Upper lobe of right lung (tissue), 1 donor: ENCODE measurements around the gene ARMH2. TPM values are rescaled to one million over a fixed set of nuclear protein-coding genes. Genes with fewer than 3 reads are reported as not detected.

Experiments
- ATAC-seq: fragments of 200-7000 bp; cut with Tn5 transposase; one replicate; pipeline ENCODE4 v1.9.1; 2020; ENCODE audit warnings: mild to moderate bottlenecking, moderate library complexity
- DNase-seq: peaks from one replicate; pipeline ENCODE4 v3.0.0-alpha.2; 2020
- H3K27ac ChIP-seq: fragments of 200-600 bp; one replicate; pipeline ENCODE4 v1.8.0; 2022
- H3K27me3 ChIP-seq: fragments of 200-600 bp; one replicate; pipeline ENCODE4 v1.8.0; 2022; ENCODE audit warnings: mild to moderate bottlenecking
- H3K36me3 ChIP-seq: fragments of 200-600 bp; one replicate; pipeline ENCODE4 v1.8.0; 2022
- H3K4me1 ChIP-seq: fragments of 200-600 bp; one replicate; pipeline ENCODE4 v1.8.0; 2022
- H3K4me3 ChIP-seq: fragments of 200-600 bp; one replicate; pipeline ENCODE4 v1.8.0; 2022; ENCODE audit warnings: mild to moderate bottlenecking
- H3K9me3 ChIP-seq: fragments of 200-600 bp; one replicate; pipeline ENCODE4 v1.8.0; 2022
- CTCF ChIP-seq: fragments of 200-600 bp; IDR thresholded peaks from one replicate; pipeline ENCODE4 v1.8.0; 2022; ENCODE audit warnings: antibody characterized with exemption
- intact Hi-C: fragments of 100-400 bp; cut with DNase I; formaldehyde crosslinking; loops from one replicate; pipeline ENCODE4 v1.11.0; 2022
- total RNA-seq: library from RNA; stranded (reverse); fragmentation: NEBNext Ultra II Directional; extraction: Animal tissue kit (Norgen Biotek cat#: 25700); gene quantifications from one replicate; pipeline ENCODE4 v1.2.1, GENCODE V29; 2021
- donor health status: DM: no; HTN: yes; CAD: no; lungs with severe emphysema.

The ARMH2 gene
- total RNA-seq, 1 donor from 2014 or later: not detected

DNA sequence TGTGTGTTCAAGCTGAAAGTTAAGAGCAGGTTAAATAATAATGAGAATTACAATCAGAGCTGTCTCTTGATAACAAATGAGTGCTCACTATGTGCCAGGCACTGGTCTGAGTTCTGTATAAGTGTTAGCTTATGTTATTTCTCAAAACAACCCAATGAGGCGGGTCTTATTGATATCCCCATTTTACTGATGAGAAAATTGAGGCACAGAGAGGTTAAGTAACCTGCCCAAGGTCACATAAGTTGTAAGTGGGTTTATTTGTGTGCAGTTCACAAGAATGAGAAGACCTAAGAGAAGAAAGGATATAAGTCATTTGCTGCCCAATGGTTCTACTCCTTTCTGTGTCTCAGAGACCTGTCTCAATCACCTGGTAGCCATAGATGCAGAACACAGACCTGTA lies 34.1 kb upstream of the ARMH2 start:
- H3K36me3 ChIP-seq: no peaks in the 10 kb centered on the region
- no peaks in the 10 kb centered on the region for H3K27me3 ChIP-seq
- no peak overlapping the region for H3K27ac ChIP-seq
- no peak overlapping the region for H3K4me3 ChIP-seq
- DNase-seq: no peak
- H3K9me3 ChIP-seq: no peaks in the 10 kb centered on the region
- intact Hi-C loops: no loop called here
- H3K4me1 ChIP-seq: no peaks in the 10 kb centered on the region
- no peak for TF ChIP-seq CTCF
- no peak for ATAC-seq

GRCh38 chr6:24831771-24832716 lies 33.3 kb upstream of the ARMH2 start:
- Histone ChIP-seq H3K36me3 (no peaks in the 10 kb centered on the region), H3K4me1 (no peaks in the 10 kb centered on the region), H3K27me3 (no peaks in the 10 kb centered on the region), H3K27ac (no peak overlapping the region), H3K9me3 (no peaks in the 10 kb centered on the region), H3K4me3 (no peak overlapping the region)
- no peak for TF ChIP-seq CTCF
- ATAC-seq (no peak), DNase-seq (no peak)
- intact Hi-C loops: no loop called here

DNA sequence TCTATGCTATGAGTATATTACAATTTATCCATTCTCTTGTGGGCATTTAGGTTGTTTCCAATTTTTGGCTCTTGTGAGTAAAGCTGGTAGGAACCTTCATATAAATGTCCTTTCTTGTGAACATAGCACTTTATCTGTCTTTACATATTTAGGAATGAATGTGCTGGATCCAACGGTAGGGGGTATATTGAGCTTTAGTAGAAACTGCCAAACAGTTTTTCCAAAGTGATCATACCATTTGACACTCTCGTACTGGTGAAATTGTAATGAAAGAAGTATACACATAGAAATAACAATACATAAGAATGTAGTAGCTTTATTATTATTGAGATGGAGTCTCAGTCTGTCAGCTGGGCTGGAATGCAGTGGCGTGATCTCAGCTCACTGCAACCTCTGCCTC lies 30.9 kb upstream of the ARMH2 start:
- ATAC-seq (no peak), DNase-seq (no peak)
- no peaks in the 10 kb centered on the region for H3K4me1 ChIP-seq
- no peak for TF ChIP-seq CTCF
- no peaks in the 10 kb centered on the region for H3K36me3 ChIP-seq
- no peaks in the 10 kb centered on the region for H3K9me3 ChIP-seq
- no peak overlapping the region for H3K4me3 ChIP-seq
- no peak overlapping the region for H3K27ac ChIP-seq
- intact Hi-C loops: no loop called here
- no peaks in the 10 kb centered on the region for H3K27me3 ChIP-seq

GRCh38 chr6:24827970-24828369 lies 29.3 kb upstream of the ARMH2 start:
- Histone ChIP-seq H3K4me3 (no peak overlapping the region), H3K27me3 (no peaks in the 10 kb centered on the region), H3K27ac (no peak overlapping the region), H3K9me3 (no peaks in the 10 kb centered on the region), H3K4me1 (no peaks in the 10 kb centered on the region), H3K36me3 (no peaks in the 10 kb centered on the region)
- ATAC-seq (no peak), DNase-seq (no peak)
- intact Hi-C loops: no loop called here
- TF ChIP-seq CTCF: no peak

DNA sequence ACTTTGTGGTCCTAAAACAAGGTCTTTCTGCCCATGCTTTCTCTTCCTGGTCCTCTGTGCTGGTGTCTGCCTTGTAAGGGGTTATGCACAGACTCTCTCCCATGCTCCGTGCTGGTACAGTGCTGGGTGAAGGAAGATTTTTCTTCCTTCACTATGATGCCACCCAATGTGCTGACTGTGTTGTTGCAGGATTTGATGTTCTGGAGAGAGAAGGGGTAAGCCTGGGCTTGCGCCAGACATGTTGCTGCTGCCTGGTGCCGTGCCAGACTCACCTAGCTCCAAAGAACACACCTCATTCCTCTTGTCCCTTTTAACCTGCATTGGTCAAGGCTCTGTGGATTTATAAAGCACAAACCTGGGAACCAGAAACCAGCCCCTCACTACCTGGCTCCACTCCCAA lies 28.4 kb upstream of the ARMH2 start:
- Histone ChIP-seq H3K36me3 (no peaks in the 10 kb centered on the region), H3K27me3 (no peaks in the 10 kb centered on the region), H3K27ac (no peak overlapping the region), H3K4me1 (no peaks in the 10 kb centered on the region), H3K4me3 (no peak overlapping the region), H3K9me3 (no peaks in the 10 kb centered on the region)
- no peak for DNase-seq
- no peak for TF ChIP-seq CTCF
- intact Hi-C loops: no loop called here
- no peak for ATAC-seq
